ENCODE measurements around the gene VWC2L.
A peak's percentile ranks its signal among the peaks of the same experiment; 100 is the strongest.

The VWC2L gene

DNA sequence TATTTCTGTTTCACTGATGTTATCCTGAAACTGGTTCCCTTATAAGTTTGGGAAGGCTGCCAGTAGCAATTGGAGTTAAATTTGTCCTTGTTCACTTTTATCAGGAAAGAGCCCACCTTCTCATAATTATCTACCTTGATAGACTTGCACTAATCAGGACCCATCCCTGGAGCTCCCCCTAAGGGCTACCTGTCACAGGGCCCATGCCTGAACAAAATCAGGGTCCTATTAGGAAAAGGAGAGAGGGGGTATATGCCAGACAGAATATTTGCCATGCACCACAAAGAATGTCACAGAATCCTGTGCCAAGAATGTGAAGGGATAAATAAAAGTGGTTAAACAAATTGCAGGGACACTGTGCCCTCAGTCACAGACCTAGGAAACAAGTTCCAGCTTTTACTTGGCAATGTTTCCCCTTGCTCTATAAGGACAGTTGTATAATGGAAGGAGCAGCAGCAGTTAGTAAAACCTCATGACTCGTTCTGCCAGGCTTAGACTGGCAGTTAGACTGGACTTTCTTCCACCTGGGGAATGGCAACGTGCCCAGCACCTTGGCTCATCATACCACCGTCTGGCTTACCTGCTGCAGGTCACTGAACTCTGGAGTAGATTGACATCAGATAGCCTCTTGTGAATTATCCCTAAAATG lies 32.3 kb upstream of the VWC2L start:
- TF ChIP-seq, protein P1, sequence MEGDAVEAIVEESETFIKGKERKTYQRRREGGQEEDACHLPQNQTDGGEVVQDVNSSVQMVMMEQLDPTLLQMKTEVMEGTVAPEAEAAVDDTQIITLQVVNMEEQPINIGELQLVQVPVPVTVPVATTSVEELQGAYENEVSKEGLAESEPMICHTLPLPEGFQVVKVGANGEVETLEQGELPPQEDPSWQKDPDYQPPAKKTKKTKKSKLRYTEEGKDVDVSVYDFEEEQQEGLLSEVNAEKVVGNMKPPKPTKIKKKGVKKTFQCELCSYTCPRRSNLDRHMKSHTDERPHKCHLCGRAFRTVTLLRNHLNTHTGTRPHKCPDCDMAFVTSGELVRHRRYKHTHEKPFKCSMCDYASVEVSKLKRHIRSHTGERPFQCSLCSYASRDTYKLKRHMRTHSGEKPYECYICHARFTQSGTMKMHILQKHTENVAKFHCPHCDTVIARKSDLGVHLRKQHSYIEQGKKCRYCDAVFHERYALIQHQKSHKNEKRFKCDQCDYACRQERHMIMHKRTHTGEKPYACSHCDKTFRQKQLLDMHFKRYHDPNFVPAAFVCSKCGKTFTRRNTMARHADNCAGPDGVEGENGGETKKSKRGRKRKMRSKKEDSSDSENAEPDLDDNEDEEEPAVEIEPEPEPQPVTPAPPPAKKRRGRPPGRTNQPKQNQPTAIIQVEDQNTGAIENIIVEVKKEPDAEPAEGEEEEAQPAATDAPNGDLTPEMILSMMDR (conservative IDR thresholded peaks at IDR 0.05; ENCODE audit: low read depth, low read length): no peak
- no peak for DNase-seq (ENCODE audit: low read depth)
- no peak overlapping the region for H3K4me3 ChIP-seq (ENCODE audit: low read depth, low read length)

DNA sequence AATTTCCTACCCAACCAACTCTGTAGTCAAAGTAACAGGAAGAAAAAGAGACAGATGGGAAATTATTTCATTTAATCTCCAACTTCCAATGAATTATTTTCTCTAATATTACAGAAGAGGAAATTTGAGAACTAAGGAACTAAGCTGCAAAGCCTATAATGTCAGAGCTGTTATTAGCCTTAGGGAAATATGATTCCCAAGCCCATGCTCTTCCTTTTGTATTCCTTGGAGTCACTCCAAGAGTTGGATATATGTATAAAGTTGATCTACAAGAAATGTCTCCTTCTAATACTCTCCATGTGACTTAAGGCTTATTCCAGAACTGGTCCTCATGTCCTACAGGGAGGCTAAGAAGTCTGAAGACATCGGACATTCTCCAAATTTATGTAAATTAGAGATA lies 31.6 kb upstream of the VWC2L start:
- no peak overlapping the region for H3K4me3 ChIP-seq (ENCODE audit: low read depth, low read length)
- DNase-seq (ENCODE audit: low read depth): peak; percentile 0
- TF ChIP-seq, protein P1 (conservative IDR thresholded peaks at IDR 0.05; ENCODE audit: low read depth, low read length): no peak

DNA sequence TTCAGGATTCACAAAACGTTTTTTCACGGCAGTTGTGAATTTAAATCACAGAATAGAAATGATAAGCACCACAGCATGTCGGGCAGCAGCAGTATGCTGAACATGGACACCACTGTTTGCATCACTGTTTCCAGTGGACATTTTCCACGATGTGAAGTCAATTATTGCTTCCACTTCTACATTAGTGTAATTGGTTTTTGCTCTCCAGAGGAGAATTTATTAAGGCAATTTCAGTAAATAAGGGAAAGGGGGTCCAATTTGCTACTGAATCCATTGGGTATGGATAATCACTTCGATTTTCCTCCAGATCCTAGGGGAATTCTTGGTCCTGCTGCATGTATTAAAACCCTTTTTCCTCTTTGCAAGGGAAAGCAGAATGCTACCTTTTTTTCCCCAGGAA lies 30.2 kb upstream of the VWC2L start:
- no peak overlapping the region for H3K4me3 ChIP-seq (ENCODE audit: low read depth, low read length)
- TF ChIP-seq, protein P1 (conservative IDR thresholded peaks at IDR 0.05; ENCODE audit: low read depth, low read length): no peak

DNA sequence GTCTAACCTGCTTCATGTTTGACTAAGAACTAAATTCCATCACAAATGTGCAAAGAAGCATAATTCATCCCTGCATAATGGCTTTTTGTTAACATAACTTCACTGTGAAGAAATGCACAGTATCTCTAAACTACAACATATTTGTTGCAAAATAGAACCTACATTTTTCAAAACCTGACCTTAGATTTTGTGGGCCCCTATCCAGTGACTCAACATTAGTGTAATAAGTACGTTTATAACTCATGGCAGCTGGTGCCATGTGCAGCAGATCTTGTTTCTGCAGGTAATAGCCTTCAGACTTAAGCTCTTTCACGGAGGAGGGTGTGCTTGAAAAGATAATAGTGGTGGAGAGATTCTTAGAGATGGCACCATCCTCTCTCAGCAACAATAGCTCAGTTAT lies 28.6 kb upstream of the VWC2L start:
- TF ChIP-seq, protein P1 (conservative IDR thresholded peaks at IDR 0.05; ENCODE audit: low read depth, low read length): no peak
- H3K4me3 ChIP-seq (ENCODE audit: low read depth, low read length): no peak overlapping the region
- no peak for DNase-seq (ENCODE audit: low read depth)

More for the DNA sequence above, 30.2 kb upstream of the VWC2L start:
- no peak for DNase-seq (ENCODE audit: low read depth)

DNA sequence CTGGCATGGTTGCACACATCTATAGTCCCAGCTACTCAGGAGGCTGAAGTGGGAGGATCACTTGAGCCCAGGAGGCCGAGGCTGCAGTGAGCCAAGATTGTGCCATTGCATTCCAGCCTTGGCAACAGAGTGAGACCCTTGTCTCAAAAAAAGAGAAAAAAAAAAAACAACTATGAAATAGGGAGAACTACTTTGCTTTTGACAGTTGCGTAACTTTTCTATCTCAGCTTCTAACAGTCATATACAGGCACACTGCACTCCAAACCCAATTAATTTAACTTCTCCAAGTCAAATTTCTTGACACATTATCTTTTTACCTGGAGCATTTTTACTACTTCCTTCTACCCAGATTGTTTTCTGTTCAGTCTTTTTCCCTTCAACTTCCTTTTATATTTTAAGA lies 24.1 kb upstream of the VWC2L start:
- no peak for DNase-seq (ENCODE audit: low read depth)
- H3K4me3 ChIP-seq (ENCODE audit: low read depth, low read length): no peak overlapping the region
- TF ChIP-seq, protein P1 (conservative IDR thresholded peaks at IDR 0.05; ENCODE audit: low read depth, low read length): no peak

DNA sequence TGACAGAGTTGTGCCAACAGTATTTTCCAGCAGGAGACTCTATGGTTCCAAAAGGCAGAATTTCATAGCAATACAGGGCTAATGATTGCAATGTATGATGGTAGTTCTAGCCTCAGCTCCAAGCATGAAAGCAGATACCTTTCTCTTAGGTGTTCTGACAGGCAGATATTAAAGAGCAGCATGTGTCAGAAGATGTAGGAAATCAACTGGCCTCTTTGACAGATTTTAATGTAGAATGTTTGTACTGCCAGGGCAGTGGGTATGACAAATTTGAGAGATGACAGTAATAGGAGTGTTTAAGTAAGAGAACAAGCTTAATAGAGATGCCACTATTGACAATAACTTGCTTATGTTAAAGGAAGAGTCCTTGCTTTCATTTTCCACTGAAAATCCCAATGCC lies 21.5 kb upstream of the VWC2L start:
- H3K4me3 ChIP-seq (ENCODE audit: low read depth, low read length): no peak overlapping the region
- DNase-seq (ENCODE audit: low read depth): no peak
- TF ChIP-seq, protein P1 (conservative IDR thresholded peaks at IDR 0.05; ENCODE audit: low read depth, low read length): no peak

DNA sequence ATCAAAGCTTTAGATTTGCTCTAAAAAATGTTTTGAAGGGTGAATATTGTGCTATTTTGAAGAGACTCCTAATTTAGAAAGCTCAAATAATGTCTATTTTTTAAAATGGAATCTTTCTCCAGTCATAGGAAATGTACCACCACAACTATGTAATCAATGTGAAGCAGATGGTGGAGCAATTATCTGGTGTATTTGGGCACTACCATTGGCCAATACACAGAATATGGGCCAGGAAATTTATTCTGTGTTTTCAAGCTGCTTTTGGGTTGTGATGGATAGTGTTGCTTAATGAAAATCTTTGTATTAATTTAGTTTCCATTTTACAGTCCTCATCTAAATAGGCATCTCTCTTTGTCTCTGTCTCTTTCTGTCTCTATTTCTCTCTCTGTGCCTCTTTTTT lies 17.1 kb upstream of the VWC2L start:
- no peak overlapping the region for H3K4me3 ChIP-seq (ENCODE audit: low read depth, low read length)
- DNase-seq (ENCODE audit: low read depth): no peak
- TF ChIP-seq, protein P1 (conservative IDR thresholded peaks at IDR 0.05; ENCODE audit: low read depth, low read length): no peak

All from choroid plexus epithelial cell (primary cell).